HG03139 (cell line): ENCODE measurements around the gene MUSK.

Source experiments
- ATAC-seq: cut with Tn5 transposase; IDR thresholded peaks from one replicate; pipeline ENCODE4 v1.9.1; 2021; ENCODE audit not compliant: unreplicated experiment

Gene MUSK

GRCh38 chr9:110850401-110851135, 182.0 kb downstream of the MUSK start:
- ATAC-seq: no peak
